ENCODE data around the gene SDR9C7. TPM values are rescaled to one million over a fixed set of nuclear protein-coding genes. Genes with fewer than 3 reads are reported as not detected.
"Not testable (repeated sequence)": the region's sequence is repeated elsewhere in the genome, so short reads cannot be mapped to it uniquely, and the experiment has no call there.

The SDR9C7 gene
- total and polyA plus RNA-seq, 2 experiments from 2014 or later: not detected

DNA sequence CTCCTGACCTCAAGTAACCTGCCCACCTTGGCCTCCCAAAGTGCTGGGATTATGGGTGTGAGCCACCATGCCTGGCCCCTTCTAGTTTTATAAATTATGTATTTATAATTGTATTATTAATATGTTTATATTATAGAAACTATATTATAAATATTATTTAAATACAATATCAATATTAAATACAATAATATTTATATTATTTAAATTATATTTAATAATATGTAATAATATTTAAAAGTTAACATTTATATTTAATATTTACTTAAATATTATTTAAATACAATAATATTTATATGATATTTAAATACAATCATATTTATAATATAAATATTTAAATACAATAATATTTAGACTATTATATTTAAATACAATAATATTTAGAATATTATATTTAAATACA is 20.0 kb downstream of the SDR9C7 start (continued):
- TF ChIP-seq, protein P1, sequence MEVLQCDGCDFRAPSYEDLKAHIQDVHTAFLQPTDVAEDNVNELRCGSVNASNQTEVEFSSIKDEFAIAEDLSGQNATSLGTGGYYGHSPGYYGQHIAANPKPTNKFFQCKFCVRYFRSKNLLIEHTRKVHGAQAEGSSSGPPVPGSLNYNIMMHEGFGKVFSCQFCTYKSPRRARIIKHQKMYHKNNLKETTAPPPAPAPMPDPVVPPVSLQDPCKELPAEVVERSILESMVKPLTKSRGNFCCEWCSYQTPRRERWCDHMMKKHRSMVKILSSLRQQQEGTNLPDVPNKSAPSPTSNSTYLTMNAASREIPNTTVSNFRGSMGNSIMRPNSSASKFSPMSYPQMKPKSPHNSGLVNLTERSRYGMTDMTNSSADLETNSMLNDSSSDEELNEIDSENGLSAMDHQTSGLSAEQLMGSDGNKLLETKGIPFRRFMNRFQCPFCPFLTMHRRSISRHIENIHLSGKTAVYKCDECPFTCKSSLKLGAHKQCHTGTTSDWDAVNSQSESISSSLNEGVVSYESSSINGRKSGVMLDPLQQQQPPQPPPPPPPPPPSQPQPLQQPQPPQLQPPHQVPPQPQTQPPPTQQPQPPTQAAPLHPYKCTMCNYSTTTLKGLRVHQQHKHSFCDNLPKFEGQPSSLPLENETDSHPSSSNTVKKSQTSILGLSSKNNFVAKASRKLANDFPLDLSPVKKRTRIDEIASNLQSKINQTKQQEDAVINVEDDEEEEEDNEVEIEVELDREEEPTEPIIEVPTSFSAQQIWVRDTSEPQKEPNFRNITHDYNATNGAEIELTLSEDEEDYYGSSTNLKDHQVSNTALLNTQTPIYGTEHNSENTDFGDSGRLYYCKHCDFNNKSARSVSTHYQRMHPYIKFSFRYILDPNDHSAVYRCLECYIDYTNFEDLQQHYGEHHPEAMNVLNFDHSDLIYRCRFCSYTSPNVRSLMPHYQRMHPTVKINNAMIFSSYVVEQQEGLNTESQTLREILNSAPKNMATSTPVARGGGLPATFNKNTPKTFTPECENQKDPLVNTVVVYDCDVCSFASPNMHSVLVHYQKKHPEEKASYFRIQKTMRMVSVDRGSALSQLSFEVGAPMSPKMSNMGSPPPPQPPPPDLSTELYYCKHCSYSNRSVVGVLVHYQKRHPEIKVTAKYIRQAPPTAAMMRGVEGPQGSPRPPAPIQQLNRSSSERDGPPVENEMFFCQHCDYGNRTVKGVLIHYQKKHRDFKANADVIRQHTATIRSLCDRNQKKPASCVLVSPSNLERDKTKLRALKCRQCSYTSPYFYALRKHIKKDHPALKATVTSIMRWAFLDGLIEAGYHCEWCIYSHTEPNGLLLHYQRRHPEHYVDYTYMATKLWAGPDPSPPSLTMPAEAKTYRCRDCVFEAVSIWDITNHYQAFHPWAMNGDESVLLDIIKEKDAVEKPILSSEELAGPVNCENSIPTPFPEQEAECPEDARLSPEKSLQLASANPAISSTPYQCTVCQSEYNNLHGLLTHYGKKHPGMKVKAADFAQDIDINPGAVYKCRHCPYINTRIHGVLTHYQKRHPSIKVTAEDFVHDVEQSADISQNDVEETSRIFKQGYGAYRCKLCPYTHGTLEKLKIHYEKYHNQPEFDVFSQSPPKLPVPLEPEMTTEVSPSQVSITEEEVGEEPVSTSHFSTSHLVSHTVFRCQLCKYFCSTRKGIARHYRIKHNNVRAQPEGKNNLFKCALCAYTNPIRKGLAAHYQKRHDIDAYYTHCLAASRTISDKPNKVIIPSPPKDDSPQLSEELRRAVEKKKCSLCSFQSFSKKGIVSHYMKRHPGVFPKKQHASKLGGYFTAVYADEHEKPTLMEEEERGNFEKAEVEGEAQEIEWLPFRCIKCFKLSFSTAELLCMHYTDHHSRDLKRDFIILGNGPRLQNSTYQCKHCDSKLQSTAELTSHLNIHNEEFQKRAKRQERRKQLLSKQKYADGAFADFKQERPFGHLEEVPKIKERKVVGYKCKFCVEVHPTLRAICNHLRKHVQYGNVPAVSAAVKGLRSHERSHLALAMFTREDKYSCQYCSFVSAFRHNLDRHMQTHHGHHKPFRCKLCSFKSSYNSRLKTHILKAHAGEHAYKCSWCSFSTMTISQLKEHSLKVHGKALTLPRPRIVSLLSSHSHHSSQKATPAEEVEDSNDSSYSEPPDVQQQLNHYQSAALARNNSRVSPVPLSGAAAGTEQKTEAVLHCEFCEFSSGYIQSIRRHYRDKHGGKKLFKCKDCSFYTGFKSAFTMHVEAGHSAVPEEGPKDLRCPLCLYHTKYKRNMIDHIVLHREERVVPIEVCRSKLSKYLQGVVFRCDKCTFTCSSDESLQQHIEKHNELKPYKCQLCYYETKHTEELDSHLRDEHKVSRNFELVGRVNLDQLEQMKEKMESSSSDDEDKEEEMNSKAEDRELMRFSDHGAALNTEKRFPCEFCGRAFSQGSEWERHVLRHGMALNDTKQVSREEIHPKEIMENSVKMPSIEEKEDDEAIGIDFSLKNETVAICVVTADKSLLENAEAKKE (CRISPR knock-in tag; IDR thresholded peaks at IDR 0.05): no peak
- no peak for TF ChIP-seq POLR2AphosphoS5 (IDR thresholded peaks at IDR 0.05; ENCODE audit: low read depth)
- TF ChIP-seq JUNB (IDR thresholded peaks at IDR 0.05; ENCODE audit: unreplicated experiment): no peak
- no peak for TF ChIP-seq ZNF114 (CRISPR knock-in tag; IDR thresholded peaks at IDR 0.05)
- TF ChIP-seq, protein P2, sequence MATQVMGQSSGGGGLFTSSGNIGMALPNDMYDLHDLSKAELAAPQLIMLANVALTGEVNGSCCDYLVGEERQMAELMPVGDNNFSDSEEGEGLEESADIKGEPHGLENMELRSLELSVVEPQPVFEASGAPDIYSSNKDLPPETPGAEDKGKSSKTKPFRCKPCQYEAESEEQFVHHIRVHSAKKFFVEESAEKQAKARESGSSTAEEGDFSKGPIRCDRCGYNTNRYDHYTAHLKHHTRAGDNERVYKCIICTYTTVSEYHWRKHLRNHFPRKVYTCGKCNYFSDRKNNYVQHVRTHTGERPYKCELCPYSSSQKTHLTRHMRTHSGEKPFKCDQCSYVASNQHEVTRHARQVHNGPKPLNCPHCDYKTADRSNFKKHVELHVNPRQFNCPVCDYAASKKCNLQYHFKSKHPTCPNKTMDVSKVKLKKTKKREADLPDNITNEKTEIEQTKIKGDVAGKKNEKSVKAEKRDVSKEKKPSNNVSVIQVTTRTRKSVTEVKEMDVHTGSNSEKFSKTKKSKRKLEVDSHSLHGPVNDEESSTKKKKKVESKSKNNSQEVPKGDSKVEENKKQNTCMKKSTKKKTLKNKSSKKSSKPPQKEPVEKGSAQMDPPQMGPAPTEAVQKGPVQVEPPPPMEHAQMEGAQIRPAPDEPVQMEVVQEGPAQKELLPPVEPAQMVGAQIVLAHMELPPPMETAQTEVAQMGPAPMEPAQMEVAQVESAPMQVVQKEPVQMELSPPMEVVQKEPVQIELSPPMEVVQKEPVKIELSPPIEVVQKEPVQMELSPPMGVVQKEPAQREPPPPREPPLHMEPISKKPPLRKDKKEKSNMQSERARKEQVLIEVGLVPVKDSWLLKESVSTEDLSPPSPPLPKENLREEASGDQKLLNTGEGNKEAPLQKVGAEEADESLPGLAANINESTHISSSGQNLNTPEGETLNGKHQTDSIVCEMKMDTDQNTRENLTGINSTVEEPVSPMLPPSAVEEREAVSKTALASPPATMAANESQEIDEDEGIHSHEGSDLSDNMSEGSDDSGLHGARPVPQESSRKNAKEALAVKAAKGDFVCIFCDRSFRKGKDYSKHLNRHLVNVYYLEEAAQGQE (IDR thresholded peaks at IDR 0.05; ENCODE audit: unreplicated experiment): no peak

DNA sequence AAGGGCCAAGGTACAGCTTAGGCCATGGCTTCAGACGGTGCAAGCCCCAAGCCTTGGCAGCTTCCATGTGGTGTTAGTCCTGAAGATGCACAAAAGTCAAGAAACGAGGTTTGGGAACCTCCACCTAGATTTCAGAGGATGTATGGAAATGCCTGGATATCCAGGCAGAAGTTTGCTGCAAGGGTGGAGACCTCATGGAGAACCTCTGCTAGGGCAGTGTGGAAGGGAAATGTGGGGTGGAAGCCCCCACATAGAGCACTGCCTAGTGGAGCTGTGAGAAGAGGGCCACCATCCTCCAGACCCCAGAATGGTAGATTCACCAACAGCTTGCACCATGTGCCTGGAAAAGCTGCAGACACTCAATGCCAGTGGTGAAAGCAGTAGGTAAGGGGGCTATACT is 24.8 kb downstream of the SDR9C7 start:
- Mint-ChIP-seq H3K36me3 (ENCODE audit: low read depth) (peaks cover 15% of the 10 kb centered on the region; the same call in 2 of the 3 replicates), H3K9me3 (peaks cover 60% of the 10 kb centered on the region)
- not testable (repeated sequence) for H3K4me1 Mint-ChIP-seq; H3K36me3 ChIP-seq (ENCODE audit: insufficient read depth); H3K27me3 Mint-ChIP-seq (ENCODE audit: insufficient read depth, low read depth, poor library complexity); H3K4me2 ChIP-seq; H3K27ac Mint-ChIP-seq; H3K4me3 Mint-ChIP-seq; H3K27ac ChIP-seq (ENCODE audit: low read depth); H3K9me2 ChIP-seq (ENCODE audit: insufficient read depth); H3K4me1 ChIP-seq (ENCODE audit: insufficient read depth); H4K20me1 ChIP-seq (replicated peaks; ENCODE audit: insufficient read depth); H3K79me2 ChIP-seq (replicated peaks; ENCODE audit: insufficient read depth); H3K4me3 ChIP-seq; H3K27me3 ChIP-seq (ENCODE audit: insufficient read depth); H3F3A ChIP-seq (replicated peaks; ENCODE audit: low read depth); H2AFZ ChIP-seq; DNase-seq (ENCODE audit: low spot score); ATAC-seq
